Germinal center (tissue), 1 donor: ENCODE data around the gene P3H3.
A peak's percentile ranks its signal among the peaks of the same experiment; 100 is the strongest.

ENCODE experiments used
- DNase-seq: peaks from one replicate; pipeline ENCODE4 v3.0.0; 2012; ENCODE audit warnings: mixed read lengths, low spot score

Gene P3H3

DNA sequence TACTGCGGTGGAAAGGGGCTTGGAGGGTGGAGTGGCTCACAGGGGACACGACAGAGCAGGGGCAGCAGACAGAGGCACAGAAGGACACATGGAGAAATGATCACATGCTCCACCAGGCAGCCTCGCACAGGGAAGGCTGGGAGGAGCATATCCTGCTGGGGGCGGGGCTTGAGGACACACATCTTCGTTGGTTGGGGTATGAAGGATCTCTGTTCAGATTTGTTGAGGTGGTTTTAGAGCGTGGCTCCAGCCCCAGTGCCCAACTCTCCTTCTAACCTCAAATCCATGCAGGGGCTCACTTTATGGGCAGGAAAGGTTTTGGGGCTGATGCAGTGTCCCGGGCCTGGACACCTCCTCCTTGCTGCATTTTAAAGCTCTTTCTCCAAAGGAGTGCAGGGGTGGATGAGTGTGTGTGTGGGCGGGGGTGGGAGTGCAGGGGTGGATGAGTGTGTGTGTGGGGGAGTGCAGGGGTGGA, 733 bp upstream of the P3H3 start:
- DNase-seq, result peak; percentile 53

DNA sequence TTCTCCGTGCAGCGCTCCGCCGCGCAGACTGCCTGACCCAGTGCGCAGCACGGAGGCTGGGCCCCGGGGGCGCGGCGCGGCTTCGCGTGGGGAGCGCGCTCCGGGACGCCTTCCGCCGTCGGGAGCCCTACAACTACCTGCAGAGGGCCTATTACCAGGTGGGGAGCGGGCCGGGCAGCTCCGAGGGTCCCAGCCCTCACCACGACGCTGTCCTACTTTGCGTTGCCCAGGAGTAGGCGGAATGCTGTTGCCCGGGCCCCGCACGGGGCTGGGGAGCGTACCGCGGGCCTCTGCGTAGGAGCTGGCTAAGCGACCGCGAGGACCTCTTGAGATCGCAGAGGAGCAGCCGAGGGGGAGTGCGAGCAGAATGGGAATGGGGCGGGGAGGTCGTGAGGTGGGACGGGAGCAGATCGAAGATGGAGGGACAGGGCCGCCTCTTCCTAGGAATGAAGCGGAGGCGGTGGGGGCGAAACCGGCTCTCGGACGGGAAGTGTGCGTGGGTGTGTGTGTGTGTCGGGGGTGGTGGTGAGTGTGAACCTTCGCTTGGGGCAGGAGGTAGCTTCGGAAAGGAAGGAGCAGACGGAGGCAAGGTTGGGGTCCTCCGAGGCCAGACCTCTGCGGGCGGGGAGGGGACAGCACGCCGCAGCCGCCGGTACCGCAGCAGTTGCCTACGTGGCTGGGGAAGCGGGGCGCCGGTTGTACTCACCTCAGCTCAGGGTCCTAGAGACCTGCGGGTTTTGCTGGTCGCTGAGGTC, 751 bp downstream of the P3H3 start:
- peak; percentile 41 for DNase-seq

DNA sequence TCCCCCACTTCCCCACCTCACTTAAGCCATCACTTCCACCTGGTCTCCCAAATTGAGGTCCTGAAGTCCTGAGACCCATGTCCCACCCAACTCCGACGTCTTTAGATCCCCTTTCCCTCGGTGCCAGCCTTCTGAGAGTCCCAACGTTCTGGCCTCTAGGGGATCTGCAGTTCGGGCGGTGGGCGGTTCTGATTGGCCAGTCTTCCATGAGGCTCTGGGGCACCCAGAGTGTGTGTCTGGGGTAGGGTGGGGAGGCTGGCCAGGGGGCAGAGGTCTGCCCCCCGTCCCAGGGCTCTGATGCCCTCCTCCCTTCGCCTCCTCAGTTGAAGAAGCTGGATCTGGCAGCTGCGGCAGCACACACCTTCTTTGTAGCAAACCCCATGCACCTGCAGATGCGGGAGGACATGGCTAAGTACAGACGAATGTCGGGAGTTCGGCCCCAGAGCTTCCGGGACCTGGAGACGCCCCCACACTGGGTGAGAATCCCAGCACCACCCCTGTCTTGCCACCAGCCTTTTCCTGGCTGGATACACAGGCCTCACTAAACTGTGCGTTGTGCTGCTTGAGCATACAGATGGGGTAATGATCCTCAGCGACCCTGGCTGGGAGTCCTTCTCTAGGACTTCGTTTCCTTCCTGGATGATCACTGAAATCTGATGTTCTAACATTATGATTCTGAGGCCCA, 1.5 kb downstream of the P3H3 start:
- DNase-seq, result no peak

DNA sequence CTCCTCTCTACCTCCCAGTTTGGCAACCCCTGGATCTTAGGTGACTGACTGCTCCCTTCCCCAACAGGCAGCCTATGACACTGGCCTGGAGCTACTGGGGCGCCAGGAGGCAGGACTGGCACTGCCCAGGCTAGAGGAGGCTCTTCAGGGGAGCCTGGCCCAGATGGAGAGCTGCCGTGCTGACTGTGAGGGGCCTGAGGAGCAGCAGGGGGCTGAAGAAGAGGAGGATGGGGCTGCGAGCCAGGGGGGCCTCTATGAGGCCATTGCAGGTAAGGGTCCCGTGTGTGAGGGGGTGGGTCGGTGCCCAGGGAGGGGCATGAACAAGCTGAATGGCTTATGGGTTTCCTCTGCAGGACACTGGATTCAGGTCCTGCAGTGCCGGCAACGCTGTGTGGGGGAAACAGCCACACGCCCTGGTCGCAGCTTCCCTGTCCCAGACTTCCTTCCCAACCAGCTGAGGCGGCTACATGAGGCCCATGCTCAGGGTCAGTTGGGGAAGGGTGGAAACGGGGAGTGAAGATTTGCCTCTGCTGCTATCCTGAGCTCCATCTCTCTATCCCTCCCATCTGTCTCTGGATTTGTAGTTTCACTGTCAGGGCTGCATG, 2.2 kb downstream of the P3H3 start:
- no peak for DNase-seq

DNA sequence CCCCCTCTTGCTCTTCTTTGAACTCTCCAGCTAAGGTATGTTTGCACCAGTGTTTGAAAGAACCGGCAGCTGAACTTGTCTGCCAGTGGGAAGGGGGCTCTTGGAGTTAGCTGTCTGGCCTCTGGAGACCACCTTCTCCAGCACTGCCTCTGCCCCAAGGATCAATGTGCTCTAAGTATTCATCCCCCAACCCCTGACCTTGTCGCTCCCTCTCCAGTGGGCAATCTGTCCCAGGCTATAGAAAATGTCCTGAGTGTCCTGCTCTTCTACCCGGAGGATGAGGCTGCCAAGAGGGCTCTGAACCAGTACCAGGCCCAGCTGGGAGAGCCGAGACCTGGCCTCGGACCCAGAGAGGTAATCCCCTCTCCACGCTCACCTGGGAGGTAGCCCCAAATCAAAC, 2.8 kb downstream of the P3H3 start:
- DNase-seq, result no peak

DNA sequence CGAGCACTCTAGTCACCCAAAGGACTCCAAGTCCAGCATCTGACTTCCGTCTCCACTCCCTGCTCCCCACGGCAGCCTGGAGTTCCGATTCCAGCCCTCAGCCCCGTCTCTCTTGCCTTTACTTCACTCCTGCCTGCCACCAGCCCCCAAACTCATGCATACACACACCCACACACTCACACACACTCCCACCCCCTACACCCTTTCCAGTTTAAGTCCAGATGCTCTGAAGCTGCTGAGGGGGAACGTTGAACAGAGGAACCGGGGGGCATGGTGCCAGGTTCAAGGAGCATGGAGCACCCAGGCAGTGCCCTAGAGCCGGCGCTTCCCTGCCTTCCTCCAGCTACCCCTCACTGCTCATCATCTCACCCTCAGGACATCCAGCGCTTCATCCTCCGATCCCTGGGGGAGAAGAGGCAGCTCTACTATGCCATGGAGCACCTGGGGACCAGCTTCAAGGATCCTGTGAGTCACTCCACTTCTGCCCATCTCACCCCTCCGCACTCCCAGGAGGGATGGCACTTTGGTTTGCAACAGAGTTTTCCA, 3.3 kb downstream of the P3H3 start:
- no peak for DNase-seq

DNA sequence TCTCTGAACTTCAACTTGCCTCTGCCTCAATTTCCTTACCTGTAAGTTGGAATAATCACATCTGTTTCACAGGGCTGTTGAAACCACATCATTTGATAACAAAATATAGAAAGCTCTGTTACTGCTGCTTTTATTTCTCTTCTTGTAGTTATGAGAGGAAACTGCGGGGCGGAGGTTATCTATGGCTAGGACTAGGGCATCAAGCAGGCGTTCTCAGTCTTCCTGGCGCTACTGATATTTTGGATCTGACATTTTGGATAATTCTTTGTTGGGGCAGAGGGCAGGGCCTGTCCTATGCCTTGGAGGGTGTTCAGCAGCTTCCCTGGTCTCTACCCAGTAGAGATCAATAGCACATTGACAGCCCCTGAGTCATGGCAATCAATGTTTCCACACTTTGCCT, 3.9 kb downstream of the P3H3 start:
- DNase-seq, result no peak

DNA sequence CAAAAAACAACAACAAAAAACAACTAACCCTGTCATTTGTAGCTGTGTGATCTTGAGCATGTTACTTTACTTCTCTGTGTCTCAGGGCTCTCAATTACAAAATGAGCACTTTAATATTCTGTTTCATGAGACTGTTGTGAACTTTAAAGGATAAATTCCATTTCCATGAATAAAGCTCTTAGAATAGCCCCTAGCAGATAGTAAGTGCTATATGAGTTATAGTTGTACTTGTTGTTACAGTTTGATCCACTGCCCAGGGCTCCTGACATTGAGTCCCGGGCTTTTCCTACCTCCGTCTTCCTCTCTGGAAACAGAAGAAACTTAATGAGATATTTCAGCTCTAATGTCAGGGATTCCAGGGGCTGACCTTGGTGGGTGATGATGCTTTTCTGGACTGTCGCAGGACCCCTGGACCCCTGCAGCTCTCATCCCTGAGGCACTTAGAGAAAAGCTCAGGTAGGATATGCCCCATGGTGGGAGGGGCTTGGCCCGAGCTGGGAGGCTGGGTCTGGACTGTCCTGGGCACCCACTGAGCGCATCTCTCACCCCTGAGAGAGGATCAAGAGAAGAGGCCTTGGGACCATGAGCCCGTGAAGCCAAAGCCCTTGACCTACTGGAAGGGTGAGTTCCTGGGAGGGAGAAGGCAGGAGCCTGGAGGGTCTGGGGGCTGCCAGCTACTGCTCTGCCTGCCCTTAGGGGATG, 5.1 kb downstream of the P3H3 start:
- DNase-seq, result no peak

DNA sequence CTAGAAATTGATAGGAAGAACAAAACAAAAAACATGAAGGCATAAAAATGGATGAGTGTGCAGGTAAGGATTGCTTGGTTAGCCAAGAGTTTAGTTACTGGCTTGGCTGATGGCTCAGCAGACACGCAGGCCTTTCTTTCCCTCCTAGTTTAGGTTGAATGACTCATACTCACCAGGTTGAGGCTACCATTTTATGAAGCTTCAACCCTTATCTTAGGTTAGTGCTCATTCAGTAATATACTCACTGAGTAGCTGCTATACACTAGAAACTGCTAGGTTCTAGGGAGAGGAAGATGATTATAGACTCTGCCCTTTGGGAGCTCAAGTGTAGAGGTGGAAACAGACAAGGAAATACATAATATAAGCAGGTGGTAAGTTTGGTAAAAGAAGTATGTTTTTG, 6.0 kb downstream of the P3H3 start:
- DNase-seq, result no peak

DNA sequence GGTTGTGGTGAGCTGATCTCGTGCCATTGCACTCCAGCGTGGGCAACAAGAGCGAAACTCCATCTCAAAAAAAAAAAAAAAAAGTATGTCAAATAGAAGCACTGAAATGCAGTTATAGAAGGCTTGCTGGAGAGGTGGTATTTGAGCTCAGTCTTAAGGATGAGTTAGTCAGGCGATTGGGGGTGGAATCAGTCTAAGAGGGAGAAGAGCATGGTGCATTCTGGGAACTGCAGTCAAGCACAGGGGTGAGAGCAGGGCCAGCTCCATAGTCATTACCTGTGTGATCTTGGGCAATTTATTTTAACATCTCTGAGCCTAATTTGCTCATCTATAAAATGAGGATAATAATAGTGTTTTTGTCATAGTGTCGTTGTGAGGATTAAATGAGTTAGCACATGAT, 6.7 kb downstream of the P3H3 start:
- no peak for DNase-seq

DNA sequence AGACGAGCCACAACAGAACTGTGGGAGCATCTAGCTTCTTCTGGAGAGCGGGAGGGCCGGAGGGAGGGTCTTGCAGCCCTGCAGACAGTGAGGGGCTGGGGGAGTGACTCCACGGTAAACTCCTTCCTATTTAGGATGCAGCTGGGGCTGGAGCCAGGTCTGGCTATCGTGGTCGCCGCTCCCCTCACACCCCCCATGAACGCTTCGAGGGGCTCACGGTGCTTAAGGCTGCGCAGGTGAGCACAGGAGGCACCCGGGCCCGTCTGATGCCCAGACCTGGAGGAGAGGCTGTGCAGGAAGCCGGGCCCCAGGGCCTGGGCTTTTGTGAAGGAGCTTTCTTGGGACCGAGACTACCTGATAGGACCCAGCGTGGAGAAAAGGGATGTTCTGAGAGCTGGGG, 8.6 kb downstream of the P3H3 start:
- DNase-seq, result no peak

DNA sequence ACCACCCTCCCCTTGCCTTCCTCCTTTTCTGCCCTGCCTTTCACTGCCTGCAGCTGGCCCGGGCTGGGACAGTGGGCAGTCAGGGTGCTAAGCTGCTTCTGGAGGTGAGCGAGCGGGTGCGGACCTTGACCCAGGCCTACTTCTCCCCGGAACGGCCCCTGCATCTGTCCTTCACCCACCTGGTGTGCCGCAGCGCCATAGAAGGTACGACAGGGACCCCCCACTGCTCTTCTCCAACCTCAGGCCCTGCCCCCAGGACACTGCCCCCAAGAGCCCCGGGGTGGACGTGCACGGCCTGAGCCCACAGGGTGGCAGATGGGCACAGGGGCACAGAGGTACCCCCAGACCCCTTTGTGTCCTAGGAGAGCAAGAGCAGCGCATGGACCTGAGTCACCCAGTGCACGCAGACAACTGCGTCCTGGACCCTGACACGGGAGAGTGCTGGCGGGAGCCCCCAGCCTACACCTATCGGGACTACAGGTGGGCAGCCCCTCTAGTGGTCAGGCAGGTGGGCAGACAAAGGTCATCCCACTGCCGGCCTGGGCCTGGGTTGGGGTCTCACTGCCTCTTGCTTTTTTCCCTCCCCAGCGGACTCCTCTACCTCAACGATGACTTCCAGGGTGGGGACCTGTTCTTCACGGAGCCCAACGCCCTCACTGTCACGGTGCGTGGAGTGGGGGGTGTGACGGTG, 9.3 kb downstream of the P3H3 start:
- DNase-seq, result no peak

DNA sequence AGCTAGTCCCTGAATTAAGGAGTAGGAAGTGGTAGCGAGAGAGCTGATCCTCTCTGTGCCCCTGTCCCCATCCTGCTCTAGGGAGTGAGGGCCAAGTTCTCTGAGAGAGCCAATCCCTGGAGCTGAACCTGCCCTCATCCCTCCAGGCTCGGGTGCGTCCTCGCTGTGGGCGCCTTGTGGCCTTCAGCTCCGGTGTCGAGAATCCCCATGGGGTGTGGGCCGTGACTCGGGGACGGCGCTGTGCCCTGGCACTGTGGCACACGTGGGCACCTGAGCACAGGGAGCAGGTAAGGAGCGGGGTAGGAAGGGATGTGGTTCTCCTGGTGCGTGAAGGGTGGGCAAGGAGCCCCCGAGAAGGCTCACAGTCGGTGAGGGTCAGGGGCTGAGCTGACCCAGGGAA, 10.6 kb downstream of the P3H3 start:
- no peak for DNase-seq

DNA sequence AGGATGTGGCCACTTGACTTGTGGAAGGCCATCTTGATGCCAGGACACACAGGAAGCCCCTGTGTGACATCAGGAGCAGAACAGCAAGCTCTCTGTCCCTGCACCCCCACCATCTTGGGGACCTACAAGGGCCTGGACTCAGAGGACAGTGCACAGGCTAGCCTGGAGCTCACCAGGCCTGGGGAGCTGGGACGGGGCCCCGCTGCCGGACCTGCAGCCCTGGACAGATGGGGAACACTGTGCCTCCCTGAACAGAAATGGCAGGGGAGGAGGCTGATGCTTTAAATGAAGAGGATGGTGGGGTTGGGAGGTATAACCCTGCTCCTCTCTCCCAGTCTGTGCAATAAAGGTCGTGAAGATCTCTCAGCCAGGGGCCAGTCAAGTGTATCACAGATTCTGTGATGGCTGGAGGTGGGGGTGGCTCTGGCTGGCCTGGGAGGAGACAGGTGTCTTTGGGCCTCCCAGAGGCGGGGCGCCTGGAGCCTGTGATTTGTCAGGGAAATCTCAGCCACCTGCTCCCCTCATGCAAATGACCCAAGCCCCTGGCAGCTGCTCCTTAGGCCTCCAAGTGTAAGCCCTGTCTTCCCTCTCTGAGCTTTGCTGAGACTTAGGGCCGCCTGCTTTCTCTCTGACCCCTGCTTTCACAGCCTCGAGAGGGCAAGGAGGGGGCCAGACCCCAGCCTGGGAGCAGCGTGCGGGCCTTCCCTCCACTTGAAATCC, 11.4 kb downstream of the P3H3 start:
- DNase-seq, result peak; percentile 91

DNA sequence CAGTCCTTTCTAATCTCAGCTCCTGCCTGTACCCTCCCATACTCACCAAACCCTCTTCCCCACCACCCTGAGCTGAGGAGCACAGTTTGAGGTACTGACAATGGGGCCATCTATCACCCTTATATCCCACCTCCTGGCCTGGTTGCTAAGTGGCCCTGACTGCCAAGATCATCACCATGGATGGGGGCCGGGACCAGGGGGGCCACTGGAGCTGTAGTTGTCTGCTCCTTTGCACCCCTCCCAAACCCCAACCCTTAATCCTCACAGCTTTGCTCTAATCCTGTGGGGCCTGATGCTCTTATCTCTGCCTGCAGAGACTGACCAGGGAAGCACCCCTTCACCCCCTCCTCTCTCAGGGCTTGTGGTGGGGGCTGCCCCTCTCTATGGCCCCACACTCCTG, 12.1 kb downstream of the P3H3 start:
- no peak for DNase-seq

DNA sequence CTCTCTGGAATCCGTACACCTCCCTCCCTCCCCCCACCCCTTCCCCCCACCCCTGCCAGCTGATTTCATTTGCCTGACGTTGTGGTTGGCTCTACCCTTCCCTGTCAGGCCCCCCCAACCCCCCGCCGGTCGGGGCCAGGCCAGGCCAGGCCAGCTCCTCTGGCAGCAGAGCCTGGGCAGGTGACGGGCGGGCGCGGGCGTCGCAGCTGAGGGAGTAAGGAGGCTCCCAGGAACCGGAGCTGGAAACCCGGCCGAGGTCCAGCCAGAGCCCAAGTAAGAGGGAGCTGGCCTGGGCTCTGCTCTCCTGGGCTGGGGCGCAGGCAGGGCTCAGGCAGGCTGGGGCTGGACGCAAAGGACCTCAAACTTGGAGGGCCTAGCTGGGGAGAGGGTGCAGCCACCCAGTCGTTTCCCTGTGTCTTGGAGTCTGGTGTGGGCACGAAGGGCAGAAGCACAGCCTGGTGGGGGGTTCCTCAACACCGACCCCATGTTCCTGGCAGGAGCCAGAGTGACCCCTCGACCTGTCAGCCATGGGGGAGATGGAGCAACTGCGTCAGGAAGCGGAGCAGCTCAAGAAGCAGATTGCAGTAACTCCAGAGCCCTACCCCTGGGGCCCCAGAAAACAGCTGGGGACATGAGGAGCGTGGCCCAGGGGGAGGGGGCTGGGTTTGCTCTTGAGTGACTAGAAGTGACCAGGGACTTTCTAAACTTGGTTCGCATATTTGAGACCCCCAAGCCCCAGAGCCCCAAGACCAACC, 12.7 kb downstream of the P3H3 start, which contains the start of gene GNB3:
GNB3 (plus strand) TSS at position 165 of the 755 bp plus-strand sequence; CDS start at position 528, 363 bp downstream.
- no peak for DNase-seq

DNA sequence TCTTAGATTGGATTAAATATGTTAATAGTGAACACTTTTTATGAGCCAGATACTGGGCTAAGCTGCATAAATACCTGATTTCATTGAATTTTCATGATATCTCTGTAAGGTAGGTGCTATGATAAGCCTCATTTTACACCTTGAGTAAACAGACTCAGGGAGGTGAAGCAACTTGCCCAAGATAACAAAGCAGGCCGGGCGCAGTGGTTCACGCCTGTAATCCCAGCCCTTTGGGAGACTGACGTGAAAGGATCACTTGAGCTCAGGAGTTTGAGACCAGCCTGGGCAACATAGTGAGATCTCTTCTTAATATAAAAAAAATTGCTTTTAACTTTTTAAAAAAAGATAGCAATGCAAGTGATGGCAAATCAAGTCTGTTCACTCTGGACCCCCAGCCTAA, 13.9 kb downstream of the P3H3 start:
- DNase-seq, result no peak

DNA sequence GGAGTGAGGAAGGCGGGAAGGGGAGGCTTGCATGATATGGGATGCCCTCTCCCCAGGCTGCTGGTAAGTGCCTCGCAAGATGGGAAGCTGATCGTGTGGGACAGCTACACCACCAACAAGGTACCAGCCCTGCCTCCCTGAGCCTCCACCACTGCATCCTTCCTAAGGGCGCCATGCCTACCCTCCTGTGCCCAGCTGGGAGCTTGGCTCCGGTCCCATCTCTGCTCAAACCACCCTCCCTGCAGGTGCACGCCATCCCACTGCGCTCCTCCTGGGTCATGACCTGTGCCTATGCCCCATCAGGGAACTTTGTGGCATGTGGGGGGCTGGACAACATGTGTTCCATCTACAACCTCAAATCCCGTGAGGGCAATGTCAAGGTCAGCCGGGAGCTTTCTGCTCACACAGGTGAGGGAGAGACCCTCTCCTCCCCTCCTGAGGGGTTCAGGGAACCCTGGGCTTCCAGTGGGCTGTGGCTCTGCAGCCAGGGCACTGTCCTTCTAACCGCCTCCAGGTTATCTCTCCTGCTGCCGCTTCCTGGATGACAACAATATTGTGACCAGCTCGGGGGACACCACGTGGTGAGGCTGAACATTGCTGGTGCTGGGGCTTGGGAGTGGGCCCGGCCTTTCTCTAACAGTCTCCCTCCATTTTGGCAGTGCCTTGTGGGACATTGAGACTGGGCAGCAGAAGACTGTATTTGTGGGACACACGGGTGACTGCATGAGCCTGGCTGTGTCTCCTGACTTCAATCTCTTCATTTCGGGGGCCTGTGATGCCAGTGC, 15.1 kb downstream of the P3H3 start:
- no peak for DNase-seq

DNA sequence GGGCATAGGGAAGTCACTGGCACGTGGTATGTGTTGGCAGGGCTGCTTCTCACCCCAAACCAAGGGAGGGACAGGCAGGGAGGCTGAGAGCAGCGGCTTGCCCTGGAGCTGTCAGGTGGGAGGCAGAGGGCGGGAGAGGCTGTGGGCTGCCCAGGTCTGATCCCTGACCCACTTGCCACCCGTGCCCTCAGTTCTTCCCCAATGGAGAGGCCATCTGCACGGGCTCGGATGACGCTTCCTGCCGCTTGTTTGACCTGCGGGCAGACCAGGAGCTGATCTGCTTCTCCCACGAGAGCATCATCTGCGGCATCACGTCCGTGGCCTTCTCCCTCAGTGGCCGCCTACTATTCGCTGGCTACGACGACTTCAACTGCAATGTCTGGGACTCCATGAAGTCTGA, 17.2 kb downstream of the P3H3 start:
- DNase-seq, result no peak
